GM23338 (cell line): ENCODE measurements around the gene SH3PXD2B. TPM values are rescaled to one million over a fixed set of nuclear protein-coding genes. Genes with fewer than 3 reads are reported as not detected.

Experiments used
- ATAC-seq: fragments of 200-7000 bp; cut with Tn5 transposase; 3 replicates; pipeline ENCODE4 v1.9.1; 2020
- DNase-seq: peaks from one replicate; pipeline ENCODE4 v3.0.0-alpha.2; 2015; ENCODE audit warnings: low spot score
- H2AFZ ChIP-seq: fragments of 200-600 bp; sonication (generic); 2 replicates; pipeline ENCODE4 v1.8.0; 2016; ENCODE audit warnings: antibody characterized with exemption, mild to moderate bottlenecking, moderate library complexity
- H3F3A ChIP-seq: fragments of 200-600 bp; sonication (generic); replicated peaks from 2 replicates; pipeline ENCODE4 v1.8.0; 2017; ENCODE audit warnings: antibody characterized with exemption, mixed run types, low read depth
- H3K27ac ChIP-seq: fragments of 200-600 bp; sonication (generic); 2 replicates; pipeline ENCODE4 v1.6.1; 2016; ENCODE audit warnings: low read depth
- H3K27me3 ChIP-seq: fragments of 200-600 bp; sonication (generic); 2 replicates; pipeline ENCODE4 v1.8.0; 2016; ENCODE audit warnings: mild to moderate bottlenecking, mixed run types, moderate library complexity; ENCODE audit not compliant: insufficient read depth
- H3K36me3 ChIP-seq: fragments of 200-600 bp; sonication (generic); 2 replicates; pipeline ENCODE4 v1.8.0; 2016; ENCODE audit warnings: mild to moderate bottlenecking; ENCODE audit not compliant: insufficient read depth
- H3K4me1 ChIP-seq: fragments of 200-600 bp; sonication (generic); 2 replicates; pipeline ENCODE4 v1.8.0; 2016; ENCODE audit warnings: mild to moderate bottlenecking, moderate library complexity; ENCODE audit not compliant: insufficient read depth
- H3K4me2 ChIP-seq: fragments of 200-600 bp; sonication (generic); 2 replicates; pipeline ENCODE4 v1.7.1; 2017; ENCODE audit warnings: mixed run types
- H3K4me3 ChIP-seq: fragments of 200-600 bp; sonication (generic); 2 replicates; pipeline ENCODE4 v1.6.1; 2016; ENCODE audit warnings: mixed run types
- H3K79me2 ChIP-seq: fragments of 200-600 bp; sonication (generic); replicated peaks from 2 replicates; pipeline ENCODE4 v1.8.0; 2017; ENCODE audit warnings: mild to moderate bottlenecking; ENCODE audit not compliant: insufficient read depth
- H3K9me2 ChIP-seq: fragments of 200-600 bp; sonication (generic); 2 replicates; pipeline ENCODE4 v1.8.0; 2017; ENCODE audit not compliant: insufficient read depth
- H4K20me1 ChIP-seq: fragments of 200-600 bp; sonication (generic); replicated peaks from 2 replicates; pipeline ENCODE4 v1.8.0; 2017; ENCODE audit warnings: mild to moderate bottlenecking; ENCODE audit not compliant: insufficient read depth
- H3K27ac Mint-ChIP-seq: 2 replicates; pipeline ENCODE4 v1.8.0; 2020; ENCODE audit warnings: inconsistent platforms, mild to moderate bottlenecking, moderate library complexity, mixed read lengths
- H3K27me3 Mint-ChIP-seq: 3 replicates; pipeline ENCODE4 v1.8.0; 2022; ENCODE audit warnings: low read depth, mild to moderate bottlenecking, moderate library complexity, mixed read lengths, inconsistent platforms; ENCODE audit not compliant: insufficient read depth, poor library complexity
- H3K36me3 Mint-ChIP-seq: 3 replicates; pipeline ENCODE4 v1.8.0; 2021; ENCODE audit warnings: low read depth, mild to moderate bottlenecking, inconsistent platforms, moderate library complexity, mixed read lengths
- H3K4me1 Mint-ChIP-seq: 3 replicates; pipeline ENCODE4 v1.8.0; 2020; ENCODE audit warnings: mild to moderate bottlenecking, inconsistent platforms, mixed read lengths
- H3K4me3 Mint-ChIP-seq: 3 replicates; pipeline ENCODE4 v1.8.0; 2021; ENCODE audit warnings: moderate library complexity, mild to moderate bottlenecking, inconsistent platforms, mixed read lengths
- H3K9me3 Mint-ChIP-seq: 3 replicates; pipeline ENCODE4 v1.8.0; 2020; ENCODE audit warnings: moderate library complexity, mild to moderate bottlenecking, inconsistent platforms, mixed read lengths
- CTCF ChIP-seq, 2 experiments: fragments of 200-600 bp in 1 of 2; sonication (generic) in 1 of 2; conservative IDR thresholded peaks; 2 replicates each; pipeline versions ENCODE4 v1.5.1 to v1.6.1; 2016 to 2017; ENCODE audit warnings: antibody characterized with exemption in 2 of 2, low read depth in 2 of 2, mild to moderate bottlenecking in 2 of 2, moderate library complexity in 1 of 2
- EZH2phosphoT487 ChIP-seq: fragments of 200-600 bp; sonication (generic); IDR thresholded peaks from one replicate; pipeline ENCODE4 v1.8.1; 2018; ENCODE audit warnings: antibody characterized with exemption; ENCODE audit not compliant: unreplicated experiment
- NANOG ChIP-seq: IDR thresholded peaks from 2 replicates; pipeline ENCODE4 v1.6.1; 2016; ENCODE audit warnings: antibody characterized with exemption, borderline replicate concordance
- REST ChIP-seq: IDR thresholded peaks from one replicate; pipeline ENCODE4 v1.6.1; 2018; ENCODE audit warnings: antibody characterized with exemption; ENCODE audit not compliant: unreplicated experiment
- STAT1 ChIP-seq: IDR thresholded peaks from one replicate; pipeline ENCODE4 v1.6.1; 2016; ENCODE audit warnings: antibody characterized with exemption; ENCODE audit not compliant: unreplicated experiment
- ZNF114 ChIP-seq: fragments of 250-450 bp; sonication (Bioruptor Pico); IDR thresholded peaks from 2 replicates; pipeline ENCODE4 v1.5.0; 2020; ENCODE audit warnings: mild to moderate bottlenecking, moderate library complexity
- ZNF331 ChIP-seq: fragments of 250-450 bp; sonication (Bioruptor Pico); IDR thresholded peaks from 2 replicates; pipeline ENCODE4 v1.5.0; 2020; ENCODE audit warnings: low read depth, mild to moderate bottlenecking, moderate library complexity
- ZNF462 ChIP-seq: fragments of 250-450 bp; sonication (Bioruptor Pico); IDR thresholded peaks from 2 replicates; pipeline ENCODE4 v1.5.0; 2020; ENCODE audit warnings: mild to moderate bottlenecking, moderate library complexity
- polyA plus RNA-seq: library from polyadenylated mRNA; unstranded; fragments of >200 nt; fragmentation: Nextera tagmentation; extraction: Ambion mirVana; gene quantifications from 2 replicates; pipeline ENCODE4 v1.2.1, GENCODE V29; 2016
- total RNA-seq: library from RNA; depleted of rRNA; stranded (reverse); fragments of >200 nt; shearing (Covaris generic); gene quantifications from 2 replicates; pipeline ENCODE4 v1.2.3, GENCODE V29; 2014

Gene SH3PXD2B
- total and polyA plus RNA-seq, 2 experiments from 2014 or later = 40.2 to 52.5 TPM

- ATAC-seq (no peak), DNase-seq (no peak)
- Histone ChIP-seq H3K4me3 (no peak overlapping the region), H3K27me3 (no peaks in the 10 kb centered on the region), H3K36me3 (no peaks in the 10 kb centered on the region), H3K4me1 (no peaks in the 10 kb centered on the region), H3K9me2 (no peaks in the 10 kb centered on the region), H3F3A (no peaks in the 10 kb centered on the region), H2AFZ (no peak overlapping the region), H3K27ac (no peak overlapping the region), H3K79me2 (no peaks in the 10 kb centered on the region), H3K4me2 (no peak overlapping the region), H4K20me1 (no peaks in the 10 kb centered on the region)
- no peaks in the 10 kb centered on the region for H3K9me3 Mint-ChIP-seq
- peaks cover 15% of the 10 kb centered on the region for H3K27me3 Mint-ChIP-seq
- H3K36me3 Mint-ChIP-seq = no peaks in the 10 kb centered on the region
- H3K4me3 Mint-ChIP-seq = no peak overlapping the region
- H3K4me1 Mint-ChIP-seq = no peaks in the 10 kb centered on the region
- TF ChIP-seq CTCF (conservative IDR thresholded peaks at IDR 0.05; ENCODE audit: low read depth in 2 of 2) (no peak), EZH2phosphoT487 (no peak), ZNF462 (CRISPR knock-in tag) (no peak), ZNF331 (CRISPR knock-in tag) (no peak), NANOG (no peak), REST (no peak), STAT1 (no peak), ZNF114 (no peak)
- no peak overlapping the region for H3K27ac Mint-ChIP-seq
Measured at GRCh38 chr5:172491481-172491880, 37.2 kb upstream of the SH3PXD2B start.
